GM19035 (cell line): Measurements from ENCODE around the gene SBNO2.
"Not testable (repeated sequence)": the region's sequence is repeated elsewhere in the genome, so short reads cannot be mapped to it uniquely, and the experiment has no call there.

Experiments
- ATAC-seq: cut with Tn5 transposase; IDR thresholded peaks from one replicate; pipeline ENCODE4 v1.9.1; 2021; ENCODE audit not compliant: unreplicated experiment

SBNO2 gene

GRCh38 chr19:1173845-1174809 is at the start of gene SBNO2:
Gene SBNO2 (minus strand): TSS chr19:1174268. CDS start chr19:1154276, 19,992 bp downstream.
- ATAC-seq, result peak; percentile 75

- ATAC-seq, result no peak
Observed at GRCh38 chr19:1223018-1223855, 49.2 kb upstream of the SBNO2 start.

- ATAC-seq, result no peak
Observed at GRCh38 chr19:1222394-1222793, 48.3 kb upstream of the SBNO2 start.

GRCh38 chr19:1221904-1222255 is 47.8 kb upstream of the SBNO2 start:
- ATAC-seq, result no peak

GRCh38 chr19:1220976-1221903 is 47.2 kb upstream of the SBNO2 start:
- no peak for ATAC-seq

GRCh38 chr19:1220477-1220930 is 46.4 kb upstream of the SBNO2 start:
- no peak for ATAC-seq

GRCh38 chr19:1219786-1220476 is 45.9 kb upstream of the SBNO2 start:
- ATAC-seq, result no peak

GRCh38 chr19:1218751-1219567 is 44.9 kb upstream of the SBNO2 start:
- no peak for ATAC-seq

- no peak for ATAC-seq
Observed at GRCh38 chr19:1217366-1217765, 43.3 kb upstream of the SBNO2 start.

GRCh38 chr19:1216756-1217155 is 42.7 kb upstream of the SBNO2 start:
- no peak for ATAC-seq

GRCh38 chr19:1214862-1215731 is 41.0 kb upstream of the SBNO2 start:
- ATAC-seq, result no peak

GRCh38 chr19:1214299-1214861 is 40.3 kb upstream of the SBNO2 start:
- no peak for ATAC-seq

- no peak for ATAC-seq
Observed at GRCh38 chr19:1213391-1214286, 39.6 kb upstream of the SBNO2 start.

GRCh38 chr19:1211494-1212234 is 37.6 kb upstream of the SBNO2 start:
- no peak for ATAC-seq

- ATAC-seq, result no peak
Observed at GRCh38 chr19:1210227-1210538, 36.1 kb upstream of the SBNO2 start.

GRCh38 chr19:1208830-1209229 is 34.8 kb upstream of the SBNO2 start:
- not testable (repeated sequence) for ATAC-seq
